Stimulated activated CD4-positive, alpha-beta T cell treated with anti-CD3 and anti-CD28 coated beads, Interleukin-1b, Interleukin-23, amount 100 ng/mL, for 4 hours (primary cell): Measurements from ENCODE around the gene MYO15A.
"Not testable (repeated sequence)": the region's sequence is repeated elsewhere in the genome, so short reads cannot be mapped to it uniquely, and the experiment has no call there.

ENCODE experiments used
- DNase-seq, 2 donors: peaks; one replicate each; pipeline ENCODE4 v3.0.0-alpha.2; 2020; ENCODE audit warnings: low read depth in 2 of 2

Gene MYO15A

GRCh38 chr17:18213666-18214270, 105.2 kb downstream of the MYO15A start:
- no peak for DNase-seq

GRCh38 chr17:18216906-18217305, 108.3 kb downstream of the MYO15A start:
- DNase-seq = not testable (repeated sequence)

- peak; percentile 57 to 60 for DNase-seq
These were observed 109.0 kb downstream of the MYO15A start for GRCh38 chr17:18217412-18218015.

- no peak for DNase-seq
These were observed 110.3 kb downstream of the MYO15A start for GRCh38 chr17:18218756-18219415.

GRCh38 chr17:18224053-18224386, 115.5 kb downstream of the MYO15A start:
- DNase-seq = no peak

GRCh38 chr17:18224387-18225120, 116.0 kb downstream of the MYO15A start:
- DNase-seq = no peak

GRCh38 chr17:18225121-18225641, 116.6 kb downstream of the MYO15A start, which contains the start of gene LLGL1:
Gene LLGL1 (plus strand): TSS chr17:18225635. CDS start chr17:18225683, 48 bp downstream.
- peak; percentile 91 to 96 for DNase-seq

GRCh38 chr17:18225642-18226283, 117.2 kb downstream of the MYO15A start:
- no peak for DNase-seq

- DNase-seq = no peak
These were observed 117.9 kb downstream of the MYO15A start for GRCh38 chr17:18226284-18226945.

GRCh38 chr17:18227635-18228034, 119.1 kb downstream of the MYO15A start:
- no peak for DNase-seq

- DNase-seq = no peak
These were observed 119.7 kb downstream of the MYO15A start for GRCh38 chr17:18228176-18228682.

- no peak for DNase-seq
These were observed 120.7 kb downstream of the MYO15A start for GRCh38 chr17:18229254-18229653.
